HG02678 (cell line): ENCODE results near the gene BICD2.

Experiments used
- ATAC-seq: cut with Tn5 transposase; IDR thresholded peaks from one replicate; pipeline ENCODE4 v1.9.1; 2021; ENCODE audit warnings: mild to moderate bottlenecking, moderate library complexity; ENCODE audit not compliant: unreplicated experiment

The BICD2 gene

GRCh38 chr9:92671323-92671722, 93.3 kb downstream of the BICD2 start:
- ATAC-seq = no peak

GRCh38 chr9:92669890-92670708, 94.5 kb downstream of the BICD2 start, which contains the start of gene IPPK:
IPPK (minus strand) TSS chr9:92670131; CDS start chr9:92669988, 143 bp downstream.
- ATAC-seq = peak; percentile 96

- ATAC-seq = peak; percentile 2
Observed at GRCh38 chr9:92669527-92669889, 95.1 kb downstream of the BICD2 start.

GRCh38 chr9:92668746-92669526, 95.7 kb downstream of the BICD2 start:
- ATAC-seq = no peak

GRCh38 chr9:92666912-92667532, 97.6 kb downstream of the BICD2 start:
- no peak for ATAC-seq

GRCh38 chr9:92666236-92666635, 98.4 kb downstream of the BICD2 start:
- no peak for ATAC-seq

GRCh38 chr9:92665836-92666235, 98.8 kb downstream of the BICD2 start:
- no peak for ATAC-seq

- ATAC-seq = peak; percentile 57
Observed at GRCh38 chr9:92664394-92665152, 100.1 kb downstream of the BICD2 start.

- ATAC-seq = no peak
Observed at GRCh38 chr9:92663951-92664350, 100.7 kb downstream of the BICD2 start.

- no peak for ATAC-seq
Observed at GRCh38 chr9:92663126-92663525, 101.5 kb downstream of the BICD2 start.

GRCh38 chr9:92661743-92662142, 102.9 kb downstream of the BICD2 start:
- ATAC-seq = no peak
